Measurements from ENCODE around the gene CSMD2.

Gene CSMD2

DNA sequence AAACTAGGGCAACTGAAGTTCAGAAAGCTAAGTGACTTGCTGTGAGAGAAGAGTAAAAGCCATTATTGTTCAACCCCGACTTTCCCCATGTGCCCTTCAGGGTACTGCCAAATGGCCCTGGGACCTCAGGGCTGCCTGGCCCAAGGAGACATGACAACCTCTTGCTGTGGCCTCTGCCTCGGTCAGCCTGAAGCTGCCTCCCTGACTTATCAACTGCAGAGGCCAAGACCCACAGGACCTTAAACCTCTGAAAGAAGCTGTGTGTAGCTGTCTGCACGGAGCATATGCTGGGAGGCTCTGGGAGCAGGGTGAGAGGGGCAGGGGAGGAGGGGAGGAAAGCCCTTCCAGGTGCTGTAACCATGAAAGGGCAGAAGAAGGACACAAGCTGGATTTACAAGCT lies 265.3 kb downstream of the CSMD2 start:
- no peak for DNase-seq (ENCODE audit: low spot score)

DNA sequence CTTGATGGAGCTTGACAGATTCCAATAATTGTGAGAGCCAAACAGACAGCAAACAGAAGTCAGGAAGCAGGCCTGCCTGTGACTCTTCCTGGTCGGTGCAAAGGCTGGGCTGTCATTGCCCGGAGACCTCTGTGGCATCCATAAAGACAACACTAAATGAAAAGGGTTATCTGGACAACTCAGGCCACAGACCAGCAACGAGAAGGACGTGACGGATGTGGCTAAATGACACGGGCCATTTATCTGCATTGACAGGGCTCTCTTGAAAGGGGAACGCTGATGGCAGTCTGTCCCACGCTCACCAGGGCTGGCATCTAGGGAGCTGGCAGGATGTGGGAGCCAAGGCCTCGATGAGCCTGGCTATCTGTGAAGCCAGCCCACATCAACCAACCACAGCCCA lies 266.1 kb downstream of the CSMD2 start:
- DNase-seq (ENCODE audit: low spot score) = no peak

DNA sequence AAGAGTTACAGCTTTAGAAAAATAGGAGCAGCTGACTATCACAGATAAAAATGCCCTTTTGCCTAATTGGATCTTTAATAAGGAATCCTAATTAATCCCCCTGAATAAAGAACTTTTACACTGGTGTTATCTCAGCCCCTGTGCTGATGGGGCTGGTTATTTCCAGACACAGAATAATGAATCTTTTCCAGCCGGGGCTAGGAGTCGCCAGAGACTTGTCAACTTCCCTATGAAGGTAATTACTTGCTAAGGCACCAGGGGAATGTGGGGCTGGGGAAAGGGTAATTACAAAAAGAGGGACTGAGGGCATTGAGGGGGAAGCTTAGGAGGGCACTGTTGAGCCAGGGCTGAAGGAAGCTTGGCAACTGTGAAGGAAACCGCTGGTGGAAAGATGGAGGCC lies 266.6 kb downstream of the CSMD2 start:
- DNase-seq (ENCODE audit: low spot score) = no peak

DNA sequence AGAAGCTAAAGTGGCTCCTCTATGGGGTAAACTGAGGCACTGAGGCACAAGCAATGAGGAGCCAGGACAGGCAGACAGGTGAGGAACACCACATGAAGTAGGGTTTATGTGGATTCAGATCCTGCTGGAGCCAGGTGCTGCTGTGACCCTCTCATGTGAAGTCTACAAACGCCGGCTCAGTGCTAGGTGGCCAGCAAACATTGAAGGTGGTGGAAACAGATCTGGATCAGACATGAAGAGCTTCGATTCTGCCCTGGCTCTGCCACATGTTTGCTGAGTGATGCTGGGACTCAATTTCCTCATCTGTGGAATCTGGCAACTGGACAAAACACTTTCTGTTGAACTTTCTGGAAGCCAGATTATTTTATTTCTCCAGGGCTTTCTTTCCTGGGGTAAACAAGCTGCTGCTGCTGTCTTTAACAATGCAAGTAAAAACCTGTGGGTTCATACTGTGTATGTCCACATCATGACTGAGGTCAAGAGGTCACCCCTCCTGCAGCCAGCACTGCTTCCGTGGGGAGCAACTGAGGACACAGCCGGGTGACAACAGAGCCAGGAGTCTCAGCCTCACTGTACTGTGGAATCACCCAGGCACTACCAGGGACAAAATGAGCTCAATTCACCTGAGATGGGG lies 267.8 kb downstream of the CSMD2 start:
- no peak for DNase-seq (ENCODE audit: low spot score)

- DNase-seq (ENCODE audit: low spot score) = no peak
These were observed 269.1 kb downstream of the CSMD2 start for GRCh38 chr1:33895976-33896375.

DNA sequence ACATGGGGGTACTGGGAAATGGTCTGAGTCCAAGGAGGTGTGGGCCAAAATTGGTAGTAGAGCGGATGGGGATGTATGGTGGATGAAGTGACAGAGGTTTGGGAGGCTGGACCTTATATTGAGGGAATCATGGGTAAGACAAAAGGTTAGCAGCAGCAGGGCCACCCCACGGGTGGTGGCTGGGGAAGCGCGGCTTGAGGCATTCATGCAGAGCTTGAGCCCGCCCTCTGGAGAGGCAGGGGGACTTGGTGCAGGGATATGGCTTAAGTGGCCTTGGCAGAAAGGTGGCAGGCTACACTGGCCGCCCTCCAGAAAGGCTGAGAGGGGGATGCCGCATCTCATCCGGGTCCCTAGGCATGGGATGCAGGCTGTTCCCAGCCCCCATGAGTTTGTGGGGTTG lies 269.6 kb downstream of the CSMD2 start:
- no peak for DNase-seq (ENCODE audit: low spot score)

GRCh38 chr1:33893147-33893830 lies 271.7 kb downstream of the CSMD2 start:
- DNase-seq (ENCODE audit: low spot score) = no peak

DNA sequence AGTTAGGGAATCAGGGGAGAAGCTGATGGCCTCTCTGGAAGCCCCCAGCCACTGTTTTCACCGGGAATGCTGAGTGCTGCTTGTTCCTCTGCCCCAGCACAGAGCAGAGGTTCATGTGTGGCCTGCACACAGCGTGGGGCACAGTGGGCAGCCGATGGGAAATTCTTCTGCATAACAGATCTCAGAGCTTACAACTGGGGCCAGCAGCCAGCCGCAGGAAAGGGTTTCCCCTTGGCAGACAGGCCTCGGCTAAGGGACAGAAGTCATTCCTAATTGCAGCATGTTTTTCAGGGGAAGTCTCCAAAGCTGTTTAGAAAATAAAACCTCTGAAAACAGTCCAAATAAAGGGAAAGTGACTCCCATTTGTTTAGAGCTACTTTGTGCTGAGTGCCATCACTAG lies 278.5 kb downstream of the CSMD2 start:
- DNase-seq (ENCODE audit: low spot score) = no peak

DNA sequence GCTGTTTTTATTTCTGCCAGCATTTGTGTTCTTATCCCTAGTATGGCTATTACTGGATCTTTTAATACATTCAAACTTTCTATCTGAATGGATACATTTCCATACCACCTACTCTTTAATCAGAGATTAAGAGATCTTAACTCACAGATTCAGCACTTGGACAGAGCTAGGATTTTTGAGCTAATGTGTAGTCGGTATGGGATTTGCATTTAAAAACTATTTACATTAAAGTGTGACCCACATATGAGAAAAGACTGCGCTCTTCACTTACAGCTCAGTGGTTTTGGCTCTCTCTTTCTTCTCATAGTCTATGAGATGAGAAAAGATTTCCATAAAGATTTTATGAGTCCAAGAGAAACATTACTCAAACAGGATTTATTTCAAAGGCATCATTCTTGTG lies 284.7 kb downstream of the CSMD2 start:
- no peak for DNase-seq (ENCODE audit: low spot score)

- DNase-seq (ENCODE audit: low spot score) = no peak
These were observed 286.6 kb downstream of the CSMD2 start for GRCh38 chr1:33878392-33878791.

DNA sequence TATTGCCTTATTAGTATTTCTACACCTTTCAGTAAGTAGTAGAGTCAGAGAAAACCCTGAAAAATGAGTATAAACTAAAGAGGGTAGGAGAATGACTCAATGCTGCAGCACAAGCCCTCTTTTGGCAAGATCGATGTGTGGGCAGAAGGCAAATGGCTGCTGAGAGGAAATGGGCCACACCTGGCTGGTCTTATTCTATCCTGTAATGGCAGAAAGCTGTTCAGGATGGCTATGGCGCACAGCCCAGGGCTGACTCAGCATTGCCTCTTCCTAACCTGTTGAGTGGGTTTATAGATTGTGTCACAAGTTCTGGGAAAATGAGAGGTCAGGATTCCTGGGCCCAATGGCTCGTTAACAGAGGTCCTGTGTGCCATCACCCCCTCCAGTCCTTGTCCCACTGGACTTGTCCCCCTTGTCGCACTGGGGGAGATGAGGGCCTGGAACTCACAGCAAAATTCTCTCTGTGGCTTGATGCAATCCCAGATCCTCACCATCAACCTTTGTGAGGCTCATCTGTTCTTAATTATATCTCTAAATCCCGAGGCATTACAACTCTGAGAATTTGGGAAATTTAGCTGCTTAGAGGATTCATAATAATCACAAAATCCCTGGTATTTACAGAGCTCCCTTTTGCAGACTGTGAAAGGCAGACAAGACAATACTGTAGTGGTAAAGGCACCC lies 287.9 kb downstream of the CSMD2 start:
- no peak for DNase-seq (ENCODE audit: low spot score)

DNA sequence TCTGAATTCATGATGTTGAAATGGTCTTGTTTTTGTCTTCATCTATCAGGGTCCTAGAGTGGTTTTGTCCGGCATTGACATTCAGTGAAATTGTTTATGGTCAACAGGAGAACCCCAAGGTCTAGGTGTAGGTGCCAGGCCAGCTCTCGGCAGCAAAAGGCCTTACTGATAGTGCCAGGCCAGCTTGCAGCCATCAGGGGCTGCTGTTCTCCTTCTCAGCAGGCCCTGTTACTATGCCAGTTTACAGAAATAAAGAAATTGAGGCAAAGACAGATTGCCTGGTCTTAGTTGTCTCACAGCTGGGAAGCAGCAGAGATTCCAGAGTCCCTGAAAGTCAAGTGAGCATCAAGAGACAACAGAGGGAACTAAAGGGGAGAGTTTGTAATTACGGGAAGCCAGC lies 289.2 kb downstream of the CSMD2 start:
- DNase-seq (ENCODE audit: low spot score) = no peak

DNA sequence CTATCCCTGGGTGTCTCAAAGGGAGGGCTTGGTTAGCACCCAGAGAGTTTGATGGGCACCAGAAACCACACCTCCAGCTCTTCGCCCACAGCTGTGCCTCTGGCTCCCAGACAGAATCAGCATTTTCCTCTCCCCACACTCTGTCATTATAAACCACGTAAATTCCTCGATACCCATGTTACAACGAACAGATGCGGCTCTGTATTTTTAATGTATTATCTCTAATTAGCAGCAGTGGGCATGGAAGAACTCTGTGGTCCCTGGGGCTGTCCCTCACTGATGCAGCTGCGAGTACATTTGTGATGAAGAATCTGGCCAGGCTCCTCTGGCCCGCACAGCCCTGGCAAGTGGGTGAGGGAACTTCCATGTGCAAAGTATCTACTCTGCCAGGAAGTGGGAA lies 290.4 kb downstream of the CSMD2 start:
- no peak for DNase-seq (ENCODE audit: low spot score)

- no peak for DNase-seq (ENCODE audit: low spot score)
These were observed 292.3 kb downstream of the CSMD2 start for GRCh38 chr1:33872683-33873082.

- DNase-seq (ENCODE audit: low spot score) = no peak
These were observed 292.8 kb downstream of the CSMD2 start for GRCh38 chr1:33872275-33872674.

DNA sequence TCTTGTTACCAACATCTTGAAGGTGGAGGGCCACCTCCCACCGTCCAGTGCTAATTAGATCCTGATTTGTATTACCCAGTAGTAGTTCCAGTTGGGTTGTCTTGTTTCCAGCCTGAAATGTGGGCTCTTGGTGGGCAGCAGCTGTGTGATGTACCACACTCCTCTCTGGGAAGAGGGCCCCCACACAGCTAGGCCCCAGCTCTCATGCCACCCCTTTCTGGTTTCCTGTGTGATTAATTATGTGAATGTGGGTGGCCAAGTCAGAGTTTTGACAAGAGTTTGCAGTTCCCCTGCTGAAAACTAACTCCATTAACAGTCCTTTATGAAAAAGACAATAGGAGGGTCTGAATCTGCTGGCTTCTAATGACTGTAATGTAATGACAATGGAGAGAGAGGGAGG lies 297.3 kb downstream of the CSMD2 start:
- DNase-seq (ENCODE audit: low spot score) = no peak

- no peak for DNase-seq (ENCODE audit: low spot score)
These were observed 298.7 kb downstream of the CSMD2 start for GRCh38 chr1:33866281-33866680.

GRCh38 chr1:33864460-33865389 lies 300.3 kb downstream of the CSMD2 start:
- DNase-seq (ENCODE audit: low spot score) = no peak

GRCh38 chr1:33863779-33864178 lies 301.3 kb downstream of the CSMD2 start, which contains the start of gene HMGB4:
HMGB4 (plus strand) TSS chr1:33864079; CDS start chr1:33864192, 113 bp downstream.
- DNase-seq (ENCODE audit: low spot score) = no peak

GRCh38 chr1:33860671-33861070 lies 304.4 kb downstream of the CSMD2 start:
- no peak for DNase-seq (ENCODE audit: low spot score)

DNA sequence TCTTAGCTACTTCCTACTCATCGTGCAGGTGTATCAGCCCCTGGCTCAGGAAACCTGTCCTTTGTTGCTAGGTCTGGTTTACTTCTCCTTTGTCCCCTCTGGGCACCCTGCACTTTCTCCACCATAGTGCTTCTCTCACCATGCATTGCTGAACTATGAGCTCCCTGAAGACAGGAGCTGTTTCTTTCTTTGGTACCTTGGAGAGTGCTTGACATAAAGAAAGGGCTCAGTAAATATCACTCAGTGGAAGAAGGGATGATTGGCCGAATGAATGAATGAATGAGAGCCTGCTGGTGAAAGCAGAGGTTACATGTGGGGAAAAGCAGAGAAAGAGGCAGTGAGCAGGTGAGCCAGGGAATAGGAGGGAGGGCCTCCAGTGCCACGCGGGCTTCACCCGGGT lies 310.9 kb downstream of the CSMD2 start:
- no peak for DNase-seq (ENCODE audit: low spot score)

DNA sequence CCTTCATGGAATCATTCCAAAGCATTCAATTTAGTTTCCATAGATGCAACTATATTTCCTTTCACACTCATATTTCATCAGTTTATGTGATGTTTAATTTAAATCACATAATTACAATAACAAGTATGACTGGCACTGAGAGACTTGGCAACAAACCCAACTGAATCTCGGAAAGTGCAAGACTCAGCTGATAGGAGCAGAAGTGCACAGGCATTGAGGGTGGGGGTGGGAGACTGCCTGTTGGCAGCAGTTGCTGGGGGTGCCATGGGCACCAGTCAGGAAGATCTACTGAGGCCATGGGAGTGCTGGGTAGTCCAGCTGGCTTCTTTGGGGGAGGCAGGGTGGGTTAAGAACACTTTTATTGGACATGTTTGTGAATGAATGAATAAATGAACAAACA lies 311.6 kb downstream of the CSMD2 start:
- no peak for DNase-seq (ENCODE audit: low spot score)
